K562 (cell line): ENCODE results near the gene SH3PXD2B. TPM values are rescaled to one million over a fixed set of nuclear protein-coding genes. Genes with fewer than 3 reads are reported as not detected.
A peak's percentile ranks its signal among the peaks of the same experiment; 100 is the strongest.

Experiments used
- BDP1 ChIP-seq: IDR thresholded peaks from 3 replicates; pipeline ENCODE4 v1.6.1; 2011; ENCODE audit not compliant: insufficient read length, insufficient read depth
- GTF2F1 ChIP-seq: IDR thresholded peaks from 2 replicates; pipeline ENCODE4 v1.6.1; 2011; ENCODE audit warnings: low read depth, low read length, improper control_type of control experiment
- NEUROD1 ChIP-seq: fragments of 150-350 bp; IDR thresholded peaks from 2 replicates; pipeline ENCODE4 v1.6.1; 2014; ENCODE audit warnings: borderline replicate concordance, low read length, low read depth; ENCODE audit not compliant: partially characterized antibody
- NFIC ChIP-seq: fragments of 450-650 bp; IDR thresholded peaks from 2 replicates; pipeline ENCODE4 v1.6.1; 2017; ENCODE audit warnings: mild to moderate bottlenecking, inconsistent platforms
- PCBP1 ChIP-seq: fragments of 200-400 bp; formaldehyde crosslinking; IDR thresholded peaks from 2 replicates; pipeline ENCODE4 v1.6.1; 2018; ENCODE audit warnings: mild to moderate bottlenecking, low read depth, low read length; ENCODE audit not compliant: poor library complexity, severe bottlenecking
- ZBTB1 ChIP-seq: sonication (generic); formaldehyde crosslinking; IDR thresholded peaks from 2 replicates; pipeline ENCODE4 v1.8.1; 2023; ENCODE audit warnings: missing genetic modification reagents, low read depth, mild to moderate bottlenecking, borderline replicate concordance
- ZBTB17 ChIP-seq: fragments of 450-650 bp; formaldehyde crosslinking; IDR thresholded peaks from 2 replicates; pipeline ENCODE4 v1.4.0; 2020; ENCODE audit warnings: mild to moderate bottlenecking
- ZNF274 ChIP-seq: IDR thresholded peaks from 2 replicates; pipeline ENCODE4 v1.6.1; 2011; ENCODE audit warnings: low read depth, mild to moderate bottlenecking, low read length, moderate library complexity, borderline replicate concordance
- ZNF57 ChIP-seq: fragments of 450-650 bp; formaldehyde crosslinking; IDR thresholded peaks from 2 replicates; pipeline ENCODE4 v1.4.0; 2020; ENCODE audit warnings: mild to moderate bottlenecking, moderate library complexity
- polyA plus RNA-seq, 8 experiments: library from polyadenylated mRNA; depleted of rRNA in 4 of 8; stranded (reverse) in 5 of 8; unstranded in 3 of 8; fragments of >200 nt; fragmentation: Nextera tagmentation in 2 of 8; fragmentation: Illumina TruSeq in 1 of 8; extraction: Ambion mirVana in 2 of 8; extraction: Trizol in 1 of 8; gene quantifications; 2 replicates each; pipeline versions ENCODE4 v1.2.1 to v1.2.3, GENCODE V29; 2011 to 2014; ENCODE audit warnings: inconsistent platforms in 1 of 8, missing spikeins in 1 of 8
- total RNA-seq, 7 experiments: library from RNA; depleted of rRNA in 6 of 7; stranded (reverse); fragments of >200 nt in 6 of 7; fragmentation: Illumina TruSeq in 2 of 7; extraction: Trizol in 2 of 7; gene quantifications; 2 replicates each; pipeline versions ENCODE4 v1.2.1 to v1.2.3, GENCODE V29; 2011 to 2021; ENCODE audit warnings: low replicate concordance in 1 of 7
- TF ChIP-seq, protein P1 (sequence below): fragments of 450-650 bp; IDR thresholded peaks from 2 replicates; pipeline ENCODE4 v1.6.1; 2017; ENCODE audit warnings: antibody characterized with exemption, mild to moderate bottlenecking
- TF ChIP-seq, protein P2 (sequence below): fragments of 450-650 bp; IDR thresholded peaks from 2 replicates; pipeline ENCODE4 v1.6.1; 2018; ENCODE audit not compliant: partially characterized antibody
- TF ChIP-seq, protein P3 (sequence below): fragments of 200-800 bp; sonication (Bioruptor generic); IDR thresholded peaks from 2 replicates; pipeline ENCODE4 v1.6.1; 2017; ENCODE audit warnings: missing genetic modification characterization, missing compliant biosample characterization
- TF ChIP-seq, protein P4 (sequence below): fragments of 250-450 bp; sonication (Bioruptor Pico); IDR thresholded peaks from 2 replicates; pipeline ENCODE4 v1.5.0; 2020; ENCODE audit warnings: mild to moderate bottlenecking, borderline replicate concordance
- TF ChIP-seq, protein P5 (sequence below): fragments of 450-650 bp; formaldehyde crosslinking; conservative IDR thresholded peaks from 2 replicates; pipeline ENCODE4 v1.4.0; 2022; ENCODE audit warnings: mild to moderate bottlenecking, missing genetic modification characterization

The SH3PXD2B gene
- total and polyA plus RNA-seq, 9 of the 15 experiments (the other 6 are each of a cell fraction or from before 2014, with no cell fraction given), result 0.04 to 0.66 (median 0.19) TPM

DNA sequence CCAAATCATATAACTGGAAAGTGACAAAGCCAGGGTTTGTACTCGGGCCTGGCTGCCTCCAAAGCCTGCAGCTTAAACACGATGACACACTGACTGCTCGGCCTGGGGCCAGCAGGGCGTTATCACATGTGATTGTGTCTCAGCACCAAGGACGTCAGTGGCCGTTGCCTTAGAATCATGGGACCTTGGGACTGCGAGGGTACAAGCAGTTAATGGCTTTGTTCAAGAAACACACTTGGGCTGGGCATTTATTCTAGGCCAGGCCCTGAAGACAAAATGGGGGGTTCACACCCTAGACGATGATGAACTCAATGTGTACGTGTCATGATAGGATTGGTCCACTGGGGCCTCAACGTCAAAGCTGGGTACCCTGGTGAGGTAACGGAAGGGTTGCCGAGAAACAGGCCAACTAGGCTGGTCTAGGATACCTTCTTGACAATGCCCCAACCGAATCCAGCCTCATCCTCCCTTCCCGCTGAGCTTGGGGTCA, 13.0 kb downstream of the SH3PXD2B start (continued):
- TF ChIP-seq, protein P1, sequence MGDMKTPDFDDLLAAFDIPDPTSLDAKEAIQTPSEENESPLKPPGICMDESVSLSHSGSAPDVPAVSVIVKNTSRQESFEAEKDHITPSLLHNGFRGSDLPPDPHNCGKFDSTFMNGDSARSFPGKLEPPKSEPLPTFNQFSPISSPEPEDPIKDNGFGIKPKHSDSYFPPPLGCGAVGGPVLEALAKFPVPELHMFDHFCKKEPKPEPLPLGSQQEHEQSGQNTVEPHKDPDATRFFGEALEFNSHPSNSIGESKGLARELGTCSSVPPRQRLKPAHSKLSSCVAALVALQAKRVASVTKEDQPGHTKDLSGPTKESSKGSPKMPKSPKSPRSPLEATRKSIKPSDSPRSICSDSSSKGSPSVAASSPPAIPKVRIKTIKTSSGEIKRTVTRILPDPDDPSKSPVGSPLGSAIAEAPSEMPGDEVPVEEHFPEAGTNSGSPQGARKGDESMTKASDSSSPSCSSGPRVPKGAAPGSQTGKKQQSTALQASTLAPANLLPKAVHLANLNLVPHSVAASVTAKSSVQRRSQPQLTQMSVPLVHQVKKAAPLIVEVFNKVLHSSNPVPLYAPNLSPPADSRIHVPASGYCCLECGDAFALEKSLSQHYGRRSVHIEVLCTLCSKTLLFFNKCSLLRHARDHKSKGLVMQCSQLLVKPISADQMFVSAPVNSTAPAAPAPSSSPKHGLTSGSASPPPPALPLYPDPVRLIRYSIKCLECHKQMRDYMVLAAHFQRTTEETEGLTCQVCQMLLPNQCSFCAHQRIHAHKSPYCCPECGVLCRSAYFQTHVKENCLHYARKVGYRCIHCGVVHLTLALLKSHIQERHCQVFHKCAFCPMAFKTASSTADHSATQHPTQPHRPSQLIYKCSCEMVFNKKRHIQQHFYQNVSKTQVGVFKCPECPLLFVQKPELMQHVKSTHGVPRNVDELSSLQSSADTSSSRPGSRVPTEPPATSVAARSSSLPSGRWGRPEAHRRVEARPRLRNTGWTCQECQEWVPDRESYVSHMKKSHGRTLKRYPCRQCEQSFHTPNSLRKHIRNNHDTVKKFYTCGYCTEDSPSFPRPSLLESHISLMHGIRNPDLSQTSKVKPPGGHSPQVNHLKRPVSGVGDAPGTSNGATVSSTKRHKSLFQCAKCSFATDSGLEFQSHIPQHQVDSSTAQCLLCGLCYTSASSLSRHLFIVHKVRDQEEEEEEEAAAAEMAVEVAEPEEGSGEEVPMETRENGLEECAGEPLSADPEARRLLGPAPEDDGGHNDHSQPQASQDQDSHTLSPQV, result peak; percentile 31; the same call in 1 of the 2 replicates
- TF ChIP-seq PCBP1 (no peak), ZNF57 (no peak), GTF2F1 (no peak), ZBTB1 (CRISPR knock-in tag) (no peak), NFIC (peak; percentile 34; the same call in 1 of the 2 replicates), ZNF274 (no peak), NEUROD1 (no peak), BDP1 (no peak), ZBTB17 (peak; percentile 49; the same call in 1 of the 2 replicates)
- TF ChIP-seq, protein P2, sequence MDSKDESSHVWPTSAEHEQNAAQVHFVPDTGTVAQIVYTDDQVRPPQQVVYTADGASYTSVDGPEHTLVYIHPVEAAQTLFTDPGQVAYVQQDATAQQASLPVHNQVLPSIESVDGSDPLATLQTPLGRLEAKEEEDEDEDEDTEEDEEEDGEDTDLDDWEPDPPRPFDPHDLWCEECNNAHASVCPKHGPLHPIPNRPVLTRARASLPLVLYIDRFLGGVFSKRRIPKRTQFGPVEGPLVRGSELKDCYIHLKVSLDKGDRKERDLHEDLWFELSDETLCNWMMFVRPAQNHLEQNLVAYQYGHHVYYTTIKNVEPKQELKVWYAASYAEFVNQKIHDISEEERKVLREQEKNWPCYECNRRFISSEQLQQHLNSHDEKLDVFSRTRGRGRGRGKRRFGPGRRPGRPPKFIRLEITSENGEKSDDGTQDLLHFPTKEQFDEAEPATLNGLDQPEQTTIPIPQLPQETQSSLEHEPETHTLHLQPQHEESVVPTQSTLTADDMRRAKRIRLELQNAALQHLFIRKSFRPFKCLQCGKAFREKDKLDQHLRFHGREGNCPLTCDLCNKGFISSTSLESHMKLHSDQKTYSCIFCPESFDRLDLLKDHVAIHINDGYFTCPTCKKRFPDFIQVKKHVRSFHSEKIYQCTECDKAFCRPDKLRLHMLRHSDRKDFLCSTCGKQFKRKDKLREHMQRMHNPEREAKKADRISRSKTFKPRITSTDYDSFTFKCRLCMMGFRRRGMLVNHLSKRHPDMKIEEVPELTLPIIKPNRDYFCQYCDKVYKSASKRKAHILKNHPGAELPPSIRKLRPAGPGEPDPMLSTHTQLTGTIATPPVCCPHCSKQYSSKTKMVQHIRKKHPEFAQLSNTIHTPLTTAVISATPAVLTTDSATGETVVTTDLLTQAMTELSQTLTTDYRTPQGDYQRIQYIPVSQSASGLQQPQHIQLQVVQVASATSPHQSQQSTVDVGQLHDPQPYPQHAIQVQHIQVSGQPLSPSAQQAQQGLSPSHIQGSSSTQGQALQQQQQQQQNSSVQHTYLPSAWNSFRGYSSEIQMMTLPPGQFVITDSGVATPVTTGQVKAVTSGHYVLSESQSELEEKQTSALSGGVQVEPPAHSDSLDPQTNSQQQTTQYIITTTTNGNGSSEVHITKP, result no peak
- TF ChIP-seq, protein P3, sequence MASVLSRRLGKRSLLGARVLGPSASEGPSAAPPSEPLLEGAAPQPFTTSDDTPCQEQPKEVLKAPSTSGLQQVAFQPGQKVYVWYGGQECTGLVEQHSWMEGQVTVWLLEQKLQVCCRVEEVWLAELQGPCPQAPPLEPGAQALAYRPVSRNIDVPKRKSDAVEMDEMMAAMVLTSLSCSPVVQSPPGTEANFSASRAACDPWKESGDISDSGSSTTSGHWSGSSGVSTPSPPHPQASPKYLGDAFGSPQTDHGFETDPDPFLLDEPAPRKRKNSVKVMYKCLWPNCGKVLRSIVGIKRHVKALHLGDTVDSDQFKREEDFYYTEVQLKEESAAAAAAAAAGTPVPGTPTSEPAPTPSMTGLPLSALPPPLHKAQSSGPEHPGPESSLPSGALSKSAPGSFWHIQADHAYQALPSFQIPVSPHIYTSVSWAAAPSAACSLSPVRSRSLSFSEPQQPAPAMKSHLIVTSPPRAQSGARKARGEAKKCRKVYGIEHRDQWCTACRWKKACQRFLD, result peak; percentile 82; the same call in 1 of the 2 replicates
- TF ChIP-seq, protein P4, sequence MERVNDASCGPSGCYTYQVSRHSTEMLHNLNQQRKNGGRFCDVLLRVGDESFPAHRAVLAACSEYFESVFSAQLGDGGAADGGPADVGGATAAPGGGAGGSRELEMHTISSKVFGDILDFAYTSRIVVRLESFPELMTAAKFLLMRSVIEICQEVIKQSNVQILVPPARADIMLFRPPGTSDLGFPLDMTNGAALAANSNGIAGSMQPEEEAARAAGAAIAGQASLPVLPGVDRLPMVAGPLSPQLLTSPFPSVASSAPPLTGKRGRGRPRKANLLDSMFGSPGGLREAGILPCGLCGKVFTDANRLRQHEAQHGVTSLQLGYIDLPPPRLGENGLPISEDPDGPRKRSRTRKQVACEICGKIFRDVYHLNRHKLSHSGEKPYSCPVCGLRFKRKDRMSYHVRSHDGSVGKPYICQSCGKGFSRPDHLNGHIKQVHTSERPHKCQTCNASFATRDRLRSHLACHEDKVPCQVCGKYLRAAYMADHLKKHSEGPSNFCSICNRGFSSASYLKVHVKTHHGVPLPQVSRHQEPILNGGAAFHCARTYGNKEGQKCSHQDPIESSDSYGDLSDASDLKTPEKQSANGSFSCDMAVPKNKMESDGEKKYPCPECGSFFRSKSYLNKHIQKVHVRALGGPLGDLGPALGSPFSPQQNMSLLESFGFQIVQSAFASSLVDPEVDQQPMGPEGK (CRISPR knock-in tag), result no peak
- TF ChIP-seq, protein P5, sequence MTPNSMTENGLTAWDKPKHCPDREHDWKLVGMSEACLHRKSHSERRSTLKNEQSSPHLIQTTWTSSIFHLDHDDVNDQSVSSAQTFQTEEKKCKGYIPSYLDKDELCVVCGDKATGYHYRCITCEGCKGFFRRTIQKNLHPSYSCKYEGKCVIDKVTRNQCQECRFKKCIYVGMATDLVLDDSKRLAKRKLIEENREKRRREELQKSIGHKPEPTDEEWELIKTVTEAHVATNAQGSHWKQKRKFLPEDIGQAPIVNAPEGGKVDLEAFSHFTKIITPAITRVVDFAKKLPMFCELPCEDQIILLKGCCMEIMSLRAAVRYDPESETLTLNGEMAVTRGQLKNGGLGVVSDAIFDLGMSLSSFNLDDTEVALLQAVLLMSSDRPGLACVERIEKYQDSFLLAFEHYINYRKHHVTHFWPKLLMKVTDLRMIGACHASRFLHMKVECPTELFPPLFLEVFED (CRISPR knock-in tag), result no peak
